Right lobe of liver (tissue), 4 donors: ENCODE results near the gene CEP295NL.

ENCODE experiments used
- POLR2A ChIP-seq: fragments of 450-650 bp; IDR thresholded peaks from one replicate; pipeline ENCODE4 v1.6.1; 2017; ENCODE audit warnings: antibody characterized with exemption, mild to moderate bottlenecking
- TF ChIP-seq, protein P1 (sequence below), 4 donors: fragments of 200-600 bp in 3 of 4; fragments of 450-650 bp in 1 of 4; IDR thresholded peaks; one replicate each; pipeline versions ENCODE4 v1.5.1 to v1.8.0; 2016 to 2022; ENCODE audit warnings: antibody characterized with exemption in 4 of 4, mild to moderate bottlenecking in 2 of 4
- donor health status: DM: no; HTN: no; CAD: no.
- donor health status: DM: no; HTN: no; CAD: no.
- donor health status: DM: no; HTN: yes; CAD: no.

DNA sequence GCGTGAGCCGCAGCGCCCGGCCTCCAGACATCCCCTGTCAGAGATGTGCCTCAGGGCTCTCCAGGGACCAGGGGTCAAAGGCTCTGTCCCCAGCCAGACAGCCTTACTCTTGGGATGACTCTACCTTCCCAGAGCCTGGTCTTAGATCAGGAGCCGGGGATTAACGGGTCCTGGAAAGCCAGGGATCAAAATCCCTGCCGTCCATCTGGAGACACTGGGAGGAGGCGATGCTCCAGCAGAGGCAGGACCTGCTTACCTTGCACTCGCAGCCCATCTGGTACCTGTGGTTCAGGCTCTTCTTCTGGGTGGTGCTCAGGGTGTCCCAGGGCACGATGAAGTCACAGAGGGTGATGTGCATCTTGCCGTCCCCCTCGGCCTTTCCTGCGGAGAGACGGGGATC is 45.7 kb downstream of the CEP295NL start:
- TF ChIP-seq, protein P1, sequence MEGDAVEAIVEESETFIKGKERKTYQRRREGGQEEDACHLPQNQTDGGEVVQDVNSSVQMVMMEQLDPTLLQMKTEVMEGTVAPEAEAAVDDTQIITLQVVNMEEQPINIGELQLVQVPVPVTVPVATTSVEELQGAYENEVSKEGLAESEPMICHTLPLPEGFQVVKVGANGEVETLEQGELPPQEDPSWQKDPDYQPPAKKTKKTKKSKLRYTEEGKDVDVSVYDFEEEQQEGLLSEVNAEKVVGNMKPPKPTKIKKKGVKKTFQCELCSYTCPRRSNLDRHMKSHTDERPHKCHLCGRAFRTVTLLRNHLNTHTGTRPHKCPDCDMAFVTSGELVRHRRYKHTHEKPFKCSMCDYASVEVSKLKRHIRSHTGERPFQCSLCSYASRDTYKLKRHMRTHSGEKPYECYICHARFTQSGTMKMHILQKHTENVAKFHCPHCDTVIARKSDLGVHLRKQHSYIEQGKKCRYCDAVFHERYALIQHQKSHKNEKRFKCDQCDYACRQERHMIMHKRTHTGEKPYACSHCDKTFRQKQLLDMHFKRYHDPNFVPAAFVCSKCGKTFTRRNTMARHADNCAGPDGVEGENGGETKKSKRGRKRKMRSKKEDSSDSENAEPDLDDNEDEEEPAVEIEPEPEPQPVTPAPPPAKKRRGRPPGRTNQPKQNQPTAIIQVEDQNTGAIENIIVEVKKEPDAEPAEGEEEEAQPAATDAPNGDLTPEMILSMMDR (IDR thresholded peaks at IDR 0.05), result no peak
- TF ChIP-seq POLR2A, result no peak
